CD4-positive, alpha-beta T cell treated with Interferon alpha-2 for 1 hour (primary cell): ENCODE data around the gene EIF4E1B.
A peak's percentile ranks its signal among the peaks of the same experiment; 100 is the strongest.

Experiments
- DNase-seq, 2 donors: peaks; one replicate each; pipeline ENCODE4 v3.0.0-alpha.2; 2020 to 2022

The EIF4E1B gene

DNA sequence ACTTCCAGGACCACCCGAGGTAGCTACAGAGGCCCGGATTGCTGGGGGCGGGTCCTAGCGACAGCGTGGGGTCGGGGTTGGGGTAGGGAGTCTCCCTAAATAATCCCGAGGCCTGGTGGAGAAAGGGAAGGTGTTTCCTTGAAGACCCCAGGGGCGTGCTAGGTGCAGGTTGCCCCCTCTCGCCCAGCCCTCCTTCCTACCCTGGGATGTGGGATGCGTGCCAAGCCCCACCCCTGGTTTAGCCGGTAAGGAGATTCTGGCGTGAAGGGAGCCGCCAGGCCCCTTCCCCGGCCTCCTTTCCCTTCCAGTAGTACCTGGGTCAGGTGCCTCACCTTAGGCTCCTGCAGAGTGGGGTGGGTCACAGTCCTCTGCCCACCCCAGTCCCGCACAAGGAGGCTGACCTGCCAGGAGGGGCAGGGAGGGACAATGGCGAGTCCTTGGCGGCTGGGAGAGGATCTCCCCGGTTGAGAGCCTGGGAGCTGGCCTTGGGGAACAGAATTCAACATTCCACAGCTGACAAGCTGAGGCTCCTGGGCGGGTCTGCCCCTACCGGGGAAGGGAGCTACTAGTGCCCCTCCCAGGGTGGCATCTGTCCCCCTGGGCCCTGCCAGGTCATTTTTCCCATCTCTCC, 17.5 kb downstream of the EIF4E1B start:
- peak in 1 of 2 donors; percentile 11 for DNase-seq

DNA sequence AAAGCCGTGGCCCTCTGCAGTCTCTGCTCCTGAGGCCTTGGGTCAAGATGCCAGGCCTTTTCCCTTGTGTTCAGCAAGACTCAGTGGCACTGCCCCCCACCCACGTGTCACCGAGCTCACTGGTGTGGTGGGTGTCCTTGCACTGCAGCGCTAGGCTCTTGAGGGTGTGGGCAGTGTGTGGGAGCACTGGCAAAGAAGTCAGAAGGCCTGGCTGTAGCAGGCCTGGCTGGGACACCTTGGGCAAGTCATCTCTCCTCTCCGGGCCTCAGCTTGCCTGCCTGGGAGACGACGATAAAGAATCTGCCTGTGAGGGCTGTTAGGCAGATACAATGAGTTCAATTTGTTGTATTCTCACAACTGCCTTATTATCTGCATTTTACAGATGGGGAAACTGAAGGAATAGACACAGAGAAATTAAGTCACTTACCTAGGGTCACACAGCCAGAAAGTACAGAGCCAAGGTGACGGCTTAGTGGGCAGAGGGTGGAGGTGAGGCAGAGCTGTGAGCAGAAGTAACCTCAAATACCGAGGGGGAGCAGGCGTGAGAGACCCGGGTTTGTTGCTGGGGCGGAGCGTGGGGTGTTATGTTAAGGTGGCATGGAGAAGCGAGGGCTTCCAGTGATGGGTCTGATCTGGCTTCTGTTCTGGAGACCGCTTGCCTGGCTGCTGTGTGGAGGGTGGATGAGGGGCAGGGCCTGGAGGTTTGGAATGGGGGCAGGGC, 18.2 kb downstream of the EIF4E1B start:
- peak; percentile 28 to 44 for DNase-seq

GRCh38 chr5:176650354-176650884, 19.9 kb downstream of the EIF4E1B start:
- no peak for DNase-seq

DNA sequence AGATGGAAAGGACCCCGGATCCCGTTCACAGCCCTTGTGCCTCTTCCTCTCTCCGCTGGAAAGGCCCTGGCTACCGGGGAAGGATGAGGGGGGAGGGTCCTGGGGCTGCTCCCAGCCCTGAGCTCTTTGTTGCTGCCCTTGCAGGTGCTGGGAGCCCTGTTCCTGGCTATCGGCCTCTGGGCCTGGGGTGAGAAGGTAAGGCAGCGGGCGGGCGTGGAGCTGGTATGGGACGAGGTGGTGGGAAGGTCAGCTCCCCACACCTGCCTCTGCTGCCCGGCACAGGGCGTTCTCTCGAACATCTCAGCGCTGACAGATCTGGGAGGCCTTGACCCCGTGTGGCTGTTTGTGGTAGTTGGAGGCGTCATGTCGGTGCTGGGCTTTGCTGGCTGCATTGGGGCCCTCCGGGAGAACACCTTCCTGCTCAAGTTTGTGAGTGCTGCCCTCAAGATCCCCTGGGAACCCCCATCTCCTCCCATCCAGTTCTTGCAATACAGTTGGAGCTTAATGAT, 21.1 kb downstream of the EIF4E1B start:
- DNase-seq, result no peak

GRCh38 chr5:176652136-176652535, 21.7 kb downstream of the EIF4E1B start:
- DNase-seq, result no peak

GRCh38 chr5:176653401-176654385, 23.2 kb downstream of the EIF4E1B start:
- DNase-seq, result peak; percentile 38 to 52

DNA sequence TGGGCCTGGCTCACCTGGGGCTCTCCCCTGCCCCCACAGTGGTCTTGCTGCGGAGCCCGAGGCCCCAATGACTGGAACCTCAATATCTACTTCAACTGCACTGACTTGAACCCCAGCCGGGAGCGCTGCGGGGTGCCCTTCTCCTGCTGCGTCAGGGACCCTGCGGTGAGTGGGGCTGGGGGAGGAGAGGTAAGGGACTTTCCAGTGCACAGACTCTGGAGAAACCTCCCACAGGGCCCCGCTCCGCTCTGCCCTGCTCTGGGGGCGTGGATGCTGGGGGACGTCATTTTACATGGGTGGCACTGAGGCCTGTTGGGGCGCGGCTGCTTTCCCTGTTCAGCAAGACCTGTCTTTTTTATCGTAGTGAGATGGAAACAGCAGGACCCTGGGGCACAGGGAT, 24.4 kb downstream of the EIF4E1B start:
- no peak for DNase-seq

GRCh38 chr5:176656467-176656990, 26.1 kb downstream of the EIF4E1B start:
- DNase-seq, result no peak

GRCh38 chr5:176658007-176658599, 27.6 kb downstream of the EIF4E1B start:
- peak; percentile 63 to 71 for DNase-seq

- DNase-seq, result peak; percentile 8 to 58
These were observed 28.5 kb downstream of the EIF4E1B start for GRCh38 chr5:176658817-176659511.

- DNase-seq, result no peak
These were observed 29.0 kb downstream of the EIF4E1B start for GRCh38 chr5:176659512-176659839.

DNA sequence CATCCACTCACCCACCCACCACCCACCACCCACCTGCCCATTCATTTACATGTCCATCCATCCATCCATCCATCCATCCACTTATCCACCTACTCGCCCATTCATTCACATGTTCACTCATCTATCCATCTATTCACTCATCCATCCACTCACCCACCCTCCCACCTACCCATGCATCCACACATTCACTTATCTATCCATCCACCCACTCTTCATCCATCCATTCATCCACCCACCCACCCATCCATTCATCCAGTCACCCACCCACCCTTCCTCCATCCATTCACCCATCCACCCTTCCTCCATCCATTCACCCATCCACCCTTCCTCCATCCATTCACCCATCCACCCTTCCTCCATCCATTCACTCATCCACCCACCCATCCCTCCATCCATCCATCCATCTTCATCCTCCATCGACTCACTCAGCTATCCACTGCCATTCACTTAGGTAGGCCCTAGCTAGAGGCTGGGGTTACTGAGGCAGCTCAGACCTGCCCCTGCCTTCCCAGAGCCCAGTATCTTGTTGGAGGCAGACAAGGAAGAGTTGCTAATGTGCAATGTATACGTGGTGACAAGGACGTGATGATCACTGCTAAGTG, 29.5 kb downstream of the EIF4E1B start:
- no peak for DNase-seq

DNA sequence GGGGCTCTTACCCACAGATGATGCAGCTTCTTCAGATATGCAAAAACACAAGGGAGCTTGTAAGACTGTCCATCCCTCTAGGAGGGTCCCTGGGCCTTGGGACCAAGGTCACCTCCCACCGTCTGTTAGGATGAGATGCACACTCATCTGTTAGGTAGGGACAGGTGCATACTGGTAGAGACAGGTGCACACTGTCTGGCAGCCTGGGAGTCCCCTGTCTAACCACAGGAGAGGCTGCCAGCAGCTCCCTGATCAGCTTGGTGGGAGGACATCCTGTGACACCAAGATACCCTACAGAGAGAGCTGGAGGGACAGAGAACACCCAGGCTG, 30.0 kb downstream of the EIF4E1B start:
- no peak for DNase-seq

GRCh38 chr5:176660860-176661641, 30.6 kb downstream of the EIF4E1B start:
- DNase-seq, result peak; percentile 77 to 82

GRCh38 chr5:176661676-176662075, 31.2 kb downstream of the EIF4E1B start:
- no peak for DNase-seq

GRCh38 chr5:176662371-176663333, 32.2 kb downstream of the EIF4E1B start:
- no peak for DNase-seq

DNA sequence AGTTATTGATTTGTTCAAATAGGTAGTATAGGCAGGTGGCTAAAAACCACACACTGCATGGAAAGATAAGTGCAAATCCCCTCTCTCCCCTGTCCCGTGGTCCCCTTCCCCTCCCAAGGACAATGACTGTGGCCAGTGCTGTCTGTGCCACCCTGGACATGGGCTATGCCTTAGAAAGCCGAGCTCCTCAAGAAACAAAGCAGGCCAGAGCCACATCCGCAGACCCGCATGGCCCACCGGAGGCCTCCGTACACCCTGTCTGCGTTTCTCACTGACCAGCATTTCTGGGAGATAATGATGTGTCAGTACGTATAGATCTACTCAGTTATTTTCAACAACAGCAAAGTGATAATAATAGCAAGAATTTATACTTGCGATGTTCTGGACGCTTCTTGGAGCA, 33.1 kb downstream of the EIF4E1B start:
- DNase-seq, result no peak

- DNase-seq, result no peak
These were observed 34.0 kb downstream of the EIF4E1B start for GRCh38 chr5:176664479-176664878.

- DNase-seq, result no peak
These were observed 34.4 kb downstream of the EIF4E1B start for GRCh38 chr5:176664886-176665285.
